GM20000 (cell line): ENCODE results near the gene CLDN34.

Source experiments
- DNase-seq: peaks from one replicate; pipeline ENCODE4 v3.0.0; 2012; ENCODE audit warnings: low spot score
- CTCF ChIP-seq: IDR thresholded peaks from 2 replicates; pipeline ENCODE4 v1.5.1; 2012; ENCODE audit warnings: mild to moderate bottlenecking, control low read depth; ENCODE audit errors: extremely low read depth, missing control alignments

Gene CLDN34

DNA sequence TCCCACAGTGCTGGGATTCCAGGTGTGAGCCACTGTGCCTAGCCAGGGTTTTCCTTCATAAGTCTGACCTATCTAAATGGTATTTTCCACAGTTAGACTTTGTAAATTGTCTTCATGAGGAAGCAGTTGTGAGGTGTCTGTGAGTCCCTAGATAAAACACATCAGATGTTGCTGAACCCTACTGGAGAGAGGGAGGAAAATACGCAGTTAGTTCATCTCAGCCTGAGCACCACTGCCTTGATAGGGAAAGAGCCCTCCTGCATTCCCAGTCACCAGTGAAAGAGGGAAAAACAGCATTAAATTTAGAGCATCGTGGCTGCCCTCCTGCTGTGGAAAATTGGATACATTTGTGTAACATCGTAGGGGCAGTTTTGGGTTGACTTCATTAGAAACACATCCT is 31.7 kb upstream of the CLDN34 start:
- DNase-seq, result no peak
- TF ChIP-seq CTCF, result no peak

DNA sequence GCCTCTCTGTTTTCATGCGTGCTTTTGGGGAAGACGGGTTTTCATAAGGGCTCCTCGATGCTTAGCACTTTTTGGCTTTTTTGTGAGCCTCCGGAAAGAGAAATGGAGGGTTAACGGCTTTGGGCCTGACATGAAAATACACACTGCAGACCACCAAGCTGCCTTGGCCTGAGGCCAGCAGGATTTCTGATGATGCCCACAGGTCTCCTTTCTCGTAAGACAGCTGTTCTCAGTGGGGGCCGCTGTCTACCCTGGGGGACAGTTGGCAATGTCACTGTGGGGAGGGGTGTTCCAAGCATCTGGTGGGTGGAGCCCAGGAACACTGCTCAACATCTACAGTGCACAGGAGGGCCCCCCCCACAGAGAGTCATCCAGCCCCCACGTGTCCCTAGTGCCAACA is 29.4 kb upstream of the CLDN34 start:
- no peak for DNase-seq
- no peak for TF ChIP-seq CTCF

DNA sequence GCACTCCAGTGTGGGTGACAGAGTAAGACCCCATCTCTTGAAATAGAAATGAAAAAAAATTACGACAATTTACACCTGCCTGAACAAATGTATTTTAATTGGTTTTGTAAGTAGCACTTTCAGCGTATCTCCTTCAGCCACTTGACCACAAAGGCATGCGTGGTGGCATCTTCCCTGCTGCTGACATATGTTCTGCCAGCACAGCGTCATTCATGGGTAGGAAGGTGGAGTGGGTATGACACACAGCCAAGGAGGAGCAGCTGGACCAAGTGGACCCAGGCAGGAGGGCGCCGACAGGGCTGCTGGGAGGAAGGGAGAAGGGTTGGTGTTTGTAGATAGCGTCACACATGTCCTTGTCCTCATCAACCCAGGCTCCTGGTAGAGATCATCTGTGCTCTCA is 28.6 kb upstream of the CLDN34 start:
- TF ChIP-seq CTCF, result no peak

GRCh38 chrX:9940421-9940820 is 26.7 kb upstream of the CLDN34 start:
- no peak for TF ChIP-seq CTCF
- no peak for DNase-seq

More for the DNA sequence above, 28.6 kb upstream of the CLDN34 start:
- DNase-seq, result no peak

DNA sequence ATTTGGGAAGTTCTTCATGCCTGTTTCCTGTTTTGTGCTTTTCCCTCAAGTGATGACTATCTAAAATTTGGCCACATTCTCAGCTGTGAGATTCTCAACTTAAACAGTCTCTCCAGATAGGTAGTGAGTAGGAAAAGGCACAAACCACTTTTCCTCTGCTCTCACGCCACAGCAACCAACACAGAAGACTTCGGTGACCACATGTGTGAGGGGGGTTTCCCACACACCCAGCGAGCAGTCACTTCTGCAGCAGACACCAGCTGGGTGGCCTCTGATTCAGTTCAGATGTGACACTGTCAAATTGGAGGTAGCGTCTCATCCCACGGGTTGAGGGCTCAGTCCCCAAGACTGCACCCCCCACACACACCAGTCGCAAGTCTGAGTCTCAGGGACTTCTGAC is 25.1 kb upstream of the CLDN34 start:
- peak; percentile 60 for DNase-seq
- no peak for TF ChIP-seq CTCF

GRCh38 chrX:9943420-9943819 is 23.7 kb upstream of the CLDN34 start:
- TF ChIP-seq CTCF, result no peak
- DNase-seq, result no peak

DNA sequence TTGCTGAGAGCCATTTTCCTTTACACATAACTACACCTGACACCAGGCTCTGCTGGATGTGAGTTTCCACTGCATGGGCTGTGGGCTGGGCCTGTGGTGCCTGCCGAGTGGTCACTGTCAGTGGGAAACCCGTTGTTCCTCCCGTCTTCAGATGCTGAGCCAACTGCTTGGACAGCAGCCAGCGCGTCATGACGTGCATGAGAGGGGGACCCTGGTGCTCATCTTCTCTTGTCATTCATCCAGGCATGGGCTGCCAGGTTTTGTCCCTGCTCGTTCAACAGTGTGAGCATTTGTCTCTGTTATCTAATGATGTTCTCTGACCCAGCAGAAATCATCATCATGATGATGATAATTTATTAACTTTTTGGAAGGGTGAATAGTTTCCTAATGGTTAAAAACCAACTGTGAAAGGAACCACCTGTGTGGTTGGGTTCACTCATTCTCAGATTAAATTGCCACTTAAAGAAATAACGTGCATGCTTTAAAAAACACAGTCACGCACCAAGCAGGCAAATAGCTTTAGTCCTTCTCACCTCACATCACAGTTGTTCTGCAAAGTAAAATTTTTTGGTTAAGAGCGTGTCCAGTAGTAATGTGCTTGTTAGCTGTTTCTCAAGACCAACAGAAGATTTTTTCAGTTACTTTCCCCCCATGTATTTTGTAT is 19.9 kb upstream of the CLDN34 start:
- TF ChIP-seq CTCF, result no peak
- no peak for DNase-seq
